GM23338 (cell line): ENCODE data around the gene CCDC117. TPM values are rescaled to one million over a fixed set of nuclear protein-coding genes. Genes with fewer than 3 reads are reported as not detected.
"Not testable (repeated sequence)": the region's sequence is repeated elsewhere in the genome, so short reads cannot be mapped to it uniquely, and the experiment has no call there.

Source experiments
- ATAC-seq: fragments of 200-7000 bp; cut with Tn5 transposase; 3 replicates; pipeline ENCODE4 v1.9.1; 2020
- DNase-seq: peaks from one replicate; pipeline ENCODE4 v3.0.0-alpha.2; 2015; ENCODE audit warnings: low spot score
- H2AFZ ChIP-seq: fragments of 200-600 bp; sonication (generic); 2 replicates; pipeline ENCODE4 v1.8.0; 2016; ENCODE audit warnings: antibody characterized with exemption, mild to moderate bottlenecking, moderate library complexity
- H3F3A ChIP-seq: fragments of 200-600 bp; sonication (generic); replicated peaks from 2 replicates; pipeline ENCODE4 v1.8.0; 2017; ENCODE audit warnings: antibody characterized with exemption, mixed run types, low read depth
- H3K27ac ChIP-seq: fragments of 200-600 bp; sonication (generic); 2 replicates; pipeline ENCODE4 v1.6.1; 2016; ENCODE audit warnings: low read depth
- H3K27me3 ChIP-seq: fragments of 200-600 bp; sonication (generic); 2 replicates; pipeline ENCODE4 v1.8.0; 2016; ENCODE audit warnings: mild to moderate bottlenecking, mixed run types, moderate library complexity; ENCODE audit not compliant: insufficient read depth
- H3K36me3 ChIP-seq: fragments of 200-600 bp; sonication (generic); 2 replicates; pipeline ENCODE4 v1.8.0; 2016; ENCODE audit warnings: mild to moderate bottlenecking; ENCODE audit not compliant: insufficient read depth
- H3K4me1 ChIP-seq: fragments of 200-600 bp; sonication (generic); 2 replicates; pipeline ENCODE4 v1.8.0; 2016; ENCODE audit warnings: mild to moderate bottlenecking, moderate library complexity; ENCODE audit not compliant: insufficient read depth
- H3K4me2 ChIP-seq: fragments of 200-600 bp; sonication (generic); 2 replicates; pipeline ENCODE4 v1.7.1; 2017; ENCODE audit warnings: mixed run types
- H3K4me3 ChIP-seq: fragments of 200-600 bp; sonication (generic); 2 replicates; pipeline ENCODE4 v1.6.1; 2016; ENCODE audit warnings: mixed run types
- H3K79me2 ChIP-seq: fragments of 200-600 bp; sonication (generic); replicated peaks from 2 replicates; pipeline ENCODE4 v1.8.0; 2017; ENCODE audit warnings: mild to moderate bottlenecking; ENCODE audit not compliant: insufficient read depth
- H3K9me2 ChIP-seq: fragments of 200-600 bp; sonication (generic); 2 replicates; pipeline ENCODE4 v1.8.0; 2017; ENCODE audit not compliant: insufficient read depth
- H4K20me1 ChIP-seq: fragments of 200-600 bp; sonication (generic); replicated peaks from 2 replicates; pipeline ENCODE4 v1.8.0; 2017; ENCODE audit warnings: mild to moderate bottlenecking; ENCODE audit not compliant: insufficient read depth
- H3K27ac Mint-ChIP-seq: 2 replicates; pipeline ENCODE4 v1.8.0; 2020; ENCODE audit warnings: inconsistent platforms, mild to moderate bottlenecking, moderate library complexity, mixed read lengths
- H3K27me3 Mint-ChIP-seq: 3 replicates; pipeline ENCODE4 v1.8.0; 2022; ENCODE audit warnings: low read depth, mild to moderate bottlenecking, moderate library complexity, mixed read lengths, inconsistent platforms; ENCODE audit not compliant: insufficient read depth, poor library complexity
- H3K36me3 Mint-ChIP-seq: 3 replicates; pipeline ENCODE4 v1.8.0; 2021; ENCODE audit warnings: low read depth, mild to moderate bottlenecking, inconsistent platforms, moderate library complexity, mixed read lengths
- H3K4me1 Mint-ChIP-seq: 3 replicates; pipeline ENCODE4 v1.8.0; 2020; ENCODE audit warnings: mild to moderate bottlenecking, inconsistent platforms, mixed read lengths
- H3K4me3 Mint-ChIP-seq: 3 replicates; pipeline ENCODE4 v1.8.0; 2021; ENCODE audit warnings: moderate library complexity, mild to moderate bottlenecking, inconsistent platforms, mixed read lengths
- H3K9me3 Mint-ChIP-seq: 3 replicates; pipeline ENCODE4 v1.8.0; 2020; ENCODE audit warnings: moderate library complexity, mild to moderate bottlenecking, inconsistent platforms, mixed read lengths
- CREB1 ChIP-seq: fragments of 250-450 bp; sonication (Bioruptor Pico); IDR thresholded peaks from 2 replicates; pipeline ENCODE4 v1.5.0; 2020; ENCODE audit warnings: low read depth, mild to moderate bottlenecking, moderate library complexity
- CTCF ChIP-seq, 2 experiments: fragments of 200-600 bp in 1 of 2; sonication (generic) in 1 of 2; conservative IDR thresholded peaks; 2 replicates each; pipeline versions ENCODE4 v1.5.1 to v1.6.1; 2016 to 2017; ENCODE audit warnings: antibody characterized with exemption in 2 of 2, low read depth in 2 of 2, mild to moderate bottlenecking in 2 of 2, moderate library complexity in 1 of 2
- EZH2 ChIP-seq: fragments of 200-600 bp; sonication (generic); IDR thresholded peaks from one replicate; pipeline ENCODE4 v1.8.0; 2017; ENCODE audit warnings: antibody characterized with exemption, mild to moderate bottlenecking, low read depth; ENCODE audit not compliant: unreplicated experiment
- JUNB ChIP-seq: IDR thresholded peaks from one replicate; pipeline ENCODE4 v1.6.1; 2016; ENCODE audit warnings: antibody characterized with exemption; ENCODE audit not compliant: unreplicated experiment
- NANOG ChIP-seq: IDR thresholded peaks from 2 replicates; pipeline ENCODE4 v1.6.1; 2016; ENCODE audit warnings: antibody characterized with exemption, borderline replicate concordance
- POLR2AphosphoS5 ChIP-seq: IDR thresholded peaks from 2 replicates; pipeline ENCODE4 v1.6.1; 2016; ENCODE audit warnings: antibody characterized with exemption, low read depth
- STAT1 ChIP-seq: IDR thresholded peaks from one replicate; pipeline ENCODE4 v1.6.1; 2016; ENCODE audit warnings: antibody characterized with exemption; ENCODE audit not compliant: unreplicated experiment
- ZNF114 ChIP-seq: fragments of 250-450 bp; sonication (Bioruptor Pico); IDR thresholded peaks from 2 replicates; pipeline ENCODE4 v1.5.0; 2020; ENCODE audit warnings: mild to moderate bottlenecking, moderate library complexity
- ZNF331 ChIP-seq: fragments of 250-450 bp; sonication (Bioruptor Pico); IDR thresholded peaks from 2 replicates; pipeline ENCODE4 v1.5.0; 2020; ENCODE audit warnings: low read depth, mild to moderate bottlenecking, moderate library complexity
- polyA plus RNA-seq: library from polyadenylated mRNA; unstranded; fragments of >200 nt; fragmentation: Nextera tagmentation; extraction: Ambion mirVana; gene quantifications from 2 replicates; pipeline ENCODE4 v1.2.1, GENCODE V29; 2016
- total RNA-seq: library from RNA; depleted of rRNA; stranded (reverse); fragments of >200 nt; shearing (Covaris generic); gene quantifications from 2 replicates; pipeline ENCODE4 v1.2.3, GENCODE V29; 2014

Gene CCDC117
- total and polyA plus RNA-seq, 2 experiments from 2014 or later = 23.9 to 54.1 TPM

- ATAC-seq (no peak), DNase-seq (no peak)
- Histone ChIP-seq H3K36me3 (peaks cover 15% of the 10 kb centered on the region; the same call in 1 of the 2 replicates), H2AFZ (no peak overlapping the region), H3K27me3 (no peaks in the 10 kb centered on the region), H3K4me2 (peak overlapping the region; percentile 97; the same call in 1 of the 2 replicates), H3K79me2 (peaks cover 40% of the 10 kb centered on the region), H3K4me3 (no peak overlapping the region), H3K4me1 (peaks cover 10% of the 10 kb centered on the region), H3K9me2 (no peaks in the 10 kb centered on the region), H3F3A (peaks cover 12% of the 10 kb centered on the region; the same call in 1 of the 2 replicates), H4K20me1 (no peaks in the 10 kb centered on the region; the same call in 1 of the 2 replicates), H3K27ac (no peak overlapping the region)
- Mint-ChIP-seq H3K27ac (no peak overlapping the region), H3K36me3 (peaks cover 22% of the 10 kb centered on the region), H3K9me3 (no peaks in the 10 kb centered on the region; the same call in 2 of the 3 replicates), H3K27me3 (peaks cover 14% of the 10 kb centered on the region), H3K4me3 (peak overlapping the region; percentile 50; the same call in 1 of the 3 replicates), H3K4me1 (peaks cover 24% of the 10 kb centered on the region)
- TF ChIP-seq CTCF (conservative IDR thresholded peaks at IDR 0.05; ENCODE audit: low read depth in 2 of 2) (0 out of 4 replicates have a peak, but pooled peaks of 1 of the 2 experiments have one; percentile 13), JUNB (no peak), CREB1 (no peak), EZH2 (no peak), ZNF331 (CRISPR knock-in tag) (no peak), ZNF114 (no peak)
These were observed 30.2 kb downstream of the CCDC117 start for GRCh38 chr22:28802595-28803123.

- ATAC-seq, H3K27me3 ChIP-seq, H2AFZ ChIP-seq, DNase-seq, H3K4me1 ChIP-seq, H3K4me3 ChIP-seq, H3K36me3 ChIP-seq, H3K9me2 ChIP-seq, H3K4me2 ChIP-seq, H3K36me3 Mint-ChIP-seq, H3K9me3 Mint-ChIP-seq, H3K27ac Mint-ChIP-seq, H4K20me1 ChIP-seq, H3K27ac ChIP-seq, H3K4me3 Mint-ChIP-seq, H3F3A ChIP-seq, H3K27me3 Mint-ChIP-seq: not testable (repeated sequence)
- H3K79me2 ChIP-seq = peaks cover 14% of the 10 kb centered on the region
- peaks cover 19% of the 10 kb centered on the region for H3K4me1 Mint-ChIP-seq
These were observed 32.9 kb downstream of the CCDC117 start for GRCh38 chr22:28805426-28805825.

GRCh38 chr22:28808716-28809355, 36.3 kb downstream of the CCDC117 start:
- Mint-ChIP-seq H3K4me3 (no peak overlapping the region), H3K27me3 (peaks cover 9% of the 10 kb centered on the region), H3K4me1 (peaks cover 4% of the 10 kb centered on the region; the same call in 2 of the 3 replicates), H3K9me3 (no peaks in the 10 kb centered on the region), H3K36me3 (peaks cover 4% of the 10 kb centered on the region; the same call in 2 of the 3 replicates), H3K27ac (0 out of 2 replicates have a peak overlapping the region, but pooled peaks have one; percentile 23)
- Histone ChIP-seq H3K9me2 (no peaks in the 10 kb centered on the region), H2AFZ (no peak overlapping the region), H3K4me1 (no peaks in the 10 kb centered on the region), H3K4me2 (no peak overlapping the region), H3F3A (0 out of 2 replicates have a peak, but pooled peaks cover 4% of the 10 kb centered on the region), H3K79me2 (peaks cover 10% of the 10 kb centered on the region; the same call in 1 of the 2 replicates), H3K36me3 (no peaks in the 10 kb centered on the region), H3K27ac (no peak overlapping the region; the same call in 1 of the 2 replicates), H4K20me1 (no peaks in the 10 kb centered on the region; the same call in 1 of the 2 replicates), H3K27me3 (no peaks in the 10 kb centered on the region), H3K4me3 (no peak overlapping the region)
- ATAC-seq (no peak), DNase-seq (no peak)
- no peak for TF ChIP-seq STAT1
- TF ChIP-seq NANOG = no peak
- no peak for TF ChIP-seq ZNF114
- no peak for TF ChIP-seq POLR2AphosphoS5
